Dermis microvascular lymphatic vessel endothelial cell (primary cell): ENCODE data around the gene TEX19. TPM values are rescaled to one million over a fixed set of nuclear protein-coding genes. Genes with fewer than 3 reads are reported as not detected.
"Not testable (repeated sequence)": the region's sequence is repeated elsewhere in the genome, so short reads cannot be mapped to it uniquely, and the experiment has no call there.

Source experiments
- DNase-seq, 2 donors: peaks; one replicate each; pipeline versions ENCODE4 v3.0.0 to v3.0.0-alpha.2; 2010; ENCODE audit warnings: low read depth in 2 of 2
- total RNA-seq: library from RNA; depleted of rRNA; stranded (reverse); fragments of >200 nt; gene quantifications from 2 replicates; pipeline ENCODE4 v1.2.1, GENCODE V29; 2014

The TEX19 gene
- total RNA-seq, 1 donor from 2014 or later = not detected

DNA sequence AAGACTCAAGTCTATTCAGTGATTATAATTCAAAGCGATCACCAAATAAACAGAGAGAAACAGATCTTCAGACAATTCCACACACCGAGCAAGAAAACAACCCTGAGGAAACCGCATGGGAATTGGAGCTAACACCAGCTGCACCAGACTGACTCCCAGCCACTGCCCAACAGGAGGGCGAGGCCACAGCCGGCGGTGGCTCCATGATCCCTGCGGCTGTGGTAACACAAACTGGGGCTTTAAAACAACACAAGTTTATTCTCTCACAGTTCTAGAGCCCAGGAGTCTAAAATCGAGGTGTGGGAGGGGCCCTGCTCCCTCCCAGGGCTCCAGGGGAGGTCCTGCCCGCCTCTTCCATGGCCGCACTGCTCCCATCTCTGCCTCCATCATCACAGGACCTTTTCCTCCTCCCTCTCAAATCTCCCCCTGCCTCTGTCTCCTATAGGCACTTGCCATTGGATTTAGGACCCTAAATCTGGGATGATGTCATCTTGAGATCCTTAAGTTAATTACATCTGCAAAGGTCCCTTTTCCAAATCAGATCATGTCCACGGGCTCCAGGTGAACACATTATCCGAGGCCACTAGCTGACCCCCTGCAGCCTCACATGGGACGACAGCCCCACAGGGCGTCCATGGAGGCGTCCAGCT, 49.4 kb downstream of the TEX19 start:
- no peak for DNase-seq

GRCh38 chr17:82408938-82409318, 49.9 kb downstream of the TEX19 start:
- no peak for DNase-seq

DNA sequence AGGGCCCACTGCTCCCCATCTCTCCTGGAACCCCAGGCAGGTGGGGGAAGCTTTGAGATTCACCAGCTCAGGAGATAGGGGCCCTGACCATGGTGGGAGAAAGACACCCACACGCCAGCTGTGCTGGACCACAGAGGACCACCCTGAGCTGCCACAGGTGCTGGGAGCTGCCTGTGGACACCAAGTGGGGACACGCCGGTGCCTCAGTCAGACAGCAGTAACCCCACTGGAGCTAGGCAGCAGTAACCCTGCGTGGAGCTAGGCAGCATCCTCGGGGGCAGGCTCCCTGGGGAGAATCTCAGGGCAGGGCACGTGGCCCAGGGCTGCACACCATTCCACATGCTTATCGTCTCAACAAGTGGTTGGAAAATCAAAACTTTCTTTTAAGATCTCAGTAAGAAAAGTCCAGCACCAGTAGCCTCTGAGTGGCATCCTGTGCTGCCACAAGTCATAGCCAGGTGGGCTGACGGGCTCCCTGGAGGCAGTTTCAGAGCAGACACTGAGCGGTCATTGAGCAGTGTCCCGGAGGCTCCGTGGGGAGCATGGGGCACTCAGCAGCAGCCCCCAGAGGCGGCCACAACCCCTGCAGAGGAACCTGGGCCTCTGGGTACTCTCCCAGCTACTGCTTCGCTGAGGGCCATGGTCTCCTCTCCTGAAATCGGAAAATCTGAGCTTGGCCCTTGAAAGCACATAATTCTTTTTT, 51.1 kb downstream of the TEX19 start:
- no peak for DNase-seq

DNA sequence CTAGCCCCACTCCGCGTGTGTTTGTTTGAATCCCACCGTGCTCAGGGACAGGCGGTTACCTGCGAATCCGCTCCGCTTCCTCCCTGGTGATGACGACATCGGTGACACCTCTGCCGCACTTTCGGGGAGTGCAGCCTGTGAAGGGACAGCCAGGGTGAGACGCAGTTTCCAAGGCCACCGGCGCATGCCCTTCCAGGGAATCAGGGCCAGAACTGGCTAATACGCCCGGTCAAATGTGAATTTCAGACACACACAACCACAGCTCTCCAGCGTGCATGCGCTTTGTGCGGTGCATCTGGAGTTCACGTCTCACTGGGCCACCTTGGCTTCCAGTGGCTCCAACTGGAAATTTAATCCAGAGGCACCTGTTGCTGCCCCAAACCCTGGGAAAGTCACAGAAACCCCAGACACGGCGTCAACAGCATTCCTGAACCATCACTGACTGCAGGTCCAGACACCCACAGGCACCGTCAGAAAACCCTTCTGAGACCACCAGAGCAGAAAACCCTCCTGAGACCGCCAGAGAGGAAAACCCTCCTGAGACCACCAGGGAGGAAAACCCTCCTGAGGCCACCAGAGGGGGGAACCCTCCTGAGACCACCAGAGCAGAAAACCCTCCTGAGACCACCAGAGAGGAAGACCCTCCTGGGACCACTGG, 52.5 kb downstream of the TEX19 start:
- no peak for DNase-seq

DNA sequence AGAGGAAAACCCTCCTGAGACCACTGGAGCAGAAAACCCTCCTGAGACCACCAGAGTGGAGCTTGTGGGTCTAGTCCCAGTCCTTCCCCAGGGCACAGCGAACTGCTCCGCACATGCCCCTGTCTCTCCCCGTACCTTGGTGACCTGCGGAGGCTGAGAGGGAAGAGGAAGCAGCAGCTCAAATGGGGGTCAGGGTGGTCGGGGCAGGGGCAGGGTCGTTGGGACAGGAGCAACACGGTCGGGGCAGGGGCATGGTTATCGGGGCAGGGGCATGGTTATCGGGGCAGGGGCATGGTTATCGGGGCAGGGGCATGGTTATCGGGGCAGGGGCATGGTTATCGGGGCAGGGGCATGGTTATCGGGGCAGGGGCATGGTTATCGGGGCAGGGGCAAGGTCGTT, 53.0 kb downstream of the TEX19 start:
- DNase-seq = not testable (repeated sequence)

- no peak for DNase-seq
Measured at GRCh38 chr17:82412535-82413520, 53.8 kb downstream of the TEX19 start.

Other genes starting within 250 kb of the TEX19 start
- gene CCDC57, start 146.4 kb upstream of the TEX19 start, total RNA-seq = 2.8 and 5.4 TPM in 2 replicates
- gene SLC16A3, start 130.2 kb upstream of the TEX19 start, total RNA-seq = 62.3 and 95.6 TPM in 2 replicates
- 36.1 and 56.0 TPM in 2 replicates for gene CSNK1D, start 85.5 kb upstream of the TEX19 start, total RNA-seq
- gene CD7, start 41.6 kb upstream of the TEX19 start, total RNA-seq = not detected in 2 replicates
- 0.26 and 1.9 TPM in 2 replicates for gene SECTM1, start 25.5 kb upstream of the TEX19 start, total RNA-seq
- not detected in 2 replicates for gene UTS2R, start 12.5 kb downstream of the TEX19 start, total RNA-seq
- gene HEXD, start 59.1 kb downstream of the TEX19 start, total RNA-seq = 6.8 and 15.7 TPM in 2 replicates
- gene OGFOD3, start 59.3 kb downstream of the TEX19 start, total RNA-seq = 24.1 and 25.9 TPM in 2 replicates
- 30.6 and 58.8 TPM in 2 replicates for gene CYBC1, start 91.5 kb downstream of the TEX19 start, total RNA-seq
- gene NARF, start 99.5 kb downstream of the TEX19 start, total RNA-seq = 56.0 and 123 TPM in 2 replicates
- gene FOXK2, start 160.5 kb downstream of the TEX19 start, total RNA-seq = 18.0 and 29.8 TPM in 2 replicates